Gastroesophageal sphincter (tissue), 4 donors: ENCODE results near the gene HTR1E. TPM values are rescaled to one million over a fixed set of nuclear protein-coding genes. Genes with fewer than 3 reads are reported as not detected.

ENCODE experiments used
- ATAC-seq: fragments of 150-250 bp; one replicate; pipeline ENCODE4 v1.9.1; 2016; ENCODE audit warnings: mild to moderate bottlenecking, moderate library complexity
- H3K27ac ChIP-seq, 4 donors: fragments of 200-600 bp; sonication (generic) in 3 of 4; 1 replicate in 3 of 4; 2 replicates in 1 of 4; pipeline ENCODE4 v1.5.1; 2016 to 2019
- H3K27me3 ChIP-seq: fragments of 200-600 bp; sonication (generic); one replicate; pipeline ENCODE4 v1.5.1; 2019
- H3K36me3 ChIP-seq, 2 donors: fragments of 200-600 bp; sonication (generic); one replicate each; pipeline ENCODE4 v1.5.1; 2019; ENCODE audit warnings: control low read depth in 1 of 2
- H3K4me1 ChIP-seq, 3 donors: fragments of 200-600 bp; sonication (generic); 1 replicate in 2 of 3; 2 replicates in 1 of 3; pipeline ENCODE4 v1.5.1; 2016 to 2019; ENCODE audit warnings: control low read depth in 2 of 3
- H3K4me3 ChIP-seq, 2 donors: fragments of 200-600 bp; sonication (generic); one replicate each; pipeline ENCODE4 v1.5.1; 2019; ENCODE audit warnings: mild to moderate bottlenecking in 1 of 2, moderate library complexity in 1 of 2
- H3K9me3 ChIP-seq, 3 donors: fragments of 200-600 bp; sonication (generic); one replicate each; pipeline ENCODE4 v1.5.1; 2017 to 2019; ENCODE audit warnings: control low read depth in 2 of 3
- CTCF ChIP-seq, 4 experiments: fragments of 200-600 bp in 2 of 4; fragments of 450-650 bp in 2 of 4; sonication (generic) in 1 of 4; IDR thresholded peaks; one replicate each; pipeline ENCODE4 v1.5.1; 2017 to 2019; ENCODE audit warnings: antibody characterized with exemption in 4 of 4, mild to moderate bottlenecking in 2 of 4, moderate library complexity in 2 of 4
- EP300 ChIP-seq: sonication (generic); formaldehyde crosslinking; IDR thresholded peaks from one replicate; pipeline ENCODE4 v1.6.1; 2017; ENCODE audit warnings: antibody characterized with exemption, mild to moderate bottlenecking
- POLR2A ChIP-seq, 2 donors: fragments of 450-650 bp; IDR thresholded peaks; one replicate each; pipeline ENCODE4 v1.6.1; 2017; ENCODE audit warnings: antibody characterized with exemption in 2 of 2, mild to moderate bottlenecking in 2 of 2, moderate library complexity in 1 of 2
- POLR2AphosphoS5 ChIP-seq: sonication (generic); formaldehyde crosslinking; IDR thresholded peaks from one replicate; pipeline ENCODE4 v1.6.1; 2017; ENCODE audit warnings: antibody characterized with exemption
- WGBS, 2 donors: methylation state at CpG; one replicate each; pipeline ENCODE4 v1.1.5; 2018; ENCODE audit warnings: low coverage in 1 of 2; 5-methylcytosine and 5-hydroxymethylcytosine counted together
- total RNA-seq, 4 donors: library from RNA; depleted of rRNA; stranded (reverse); fragments of >200 nt; gene quantifications; one replicate each; pipeline ENCODE4 v1.1.0, GENCODE V29; 2016

Gene HTR1E
- total RNA-seq, 4 donors from 2014 or later = 0.17 to 0.93 (median 0.81) TPM; not detected in 1

- Histone ChIP-seq H3K4me1 (peaks cover 0 to 21% (median 0%) of the 10 kb centered on the region in 3 donors), H3K27me3 (peaks cover 9% of the 10 kb centered on the region), H3K27ac (no peak overlapping the region), H3K4me3 (no peak overlapping the region), H3K36me3 (no peaks in the 10 kb centered on the region), H3K9me3 (no peaks in the 10 kb centered on the region)
- WGBS, 2 donors = 40 to 75% methylated on average over 1 of the region's 1 CpG
- no peak for ATAC-seq
- TF ChIP-seq EP300 (no peak), CTCF (IDR thresholded peaks at IDR 0.05) (no peak), POLR2A (IDR thresholded peaks at IDR 0.05) (no peak), POLR2AphosphoS5 (no peak)
Measured at GRCh38 chr6:86934365-86934764, 3.0 kb upstream of the HTR1E start.

GRCh38 chr6:86936834-86937218, 502 bp upstream of the HTR1E start:
- Histone ChIP-seq H3K4me1 (peaks cover 0 to 21% (median 0%) of the 10 kb centered on the region in 3 donors), H3K27me3 (peaks cover 9% of the 10 kb centered on the region), H3K4me3 (peak overlapping the region; percentile 31 to 54), H3K27ac (peak overlapping the region in 2 of 4 donors; percentile 50 to 57), H3K36me3 (no peaks in the 10 kb centered on the region), H3K9me3 (no peaks in the 10 kb centered on the region)
- TF ChIP-seq CTCF (IDR thresholded peaks at IDR 0.05) (peak in 1 of 4 experiments; percentile 28), EP300 (no peak)
- WGBS, 2 donors = 4 to 27% methylated on average over 1 to 3 of the region's 12 CpGs
- ATAC-seq = peak; percentile 23

GRCh38 chr6:86938814-86939213, 1.5 kb downstream of the HTR1E start:
- H3K27me3 ChIP-seq = peaks cover 9% of the 10 kb centered on the region
- no peaks in the 10 kb centered on the region for H3K9me3 ChIP-seq
- H3K27ac ChIP-seq = no peak overlapping the region
- 63 to 79% methylated on average over 4 of the region's 4 CpGs for WGBS, 2 donors
- peaks cover 0 to 21% (median 0%) of the 10 kb centered on the region in 3 donors for H3K4me1 ChIP-seq
- no peaks in the 10 kb centered on the region for H3K36me3 ChIP-seq
- TF ChIP-seq EP300 = no peak
- no peak overlapping the region for H3K4me3 ChIP-seq
- no peak for ATAC-seq

- TF ChIP-seq EP300 (no peak), POLR2A (IDR thresholded peaks at IDR 0.05) (no peak), CTCF (IDR thresholded peaks at IDR 0.05) (no peak), POLR2AphosphoS5 (no peak)
- peaks cover 9% of the 10 kb centered on the region for H3K27me3 ChIP-seq
- WGBS, 2 donors = 82 to 89% methylated on average over 1 of the region's 1 CpG
- no peak for ATAC-seq
- no peak overlapping the region for H3K4me3 ChIP-seq
- no peaks in the 10 kb centered on the region for H3K36me3 ChIP-seq
- H3K4me1 ChIP-seq = peaks cover 0 to 16% (median 0%) of the 10 kb centered on the region in 3 donors
- H3K9me3 ChIP-seq = no peaks in the 10 kb centered on the region
- H3K27ac ChIP-seq = no peak overlapping the region
Measured at GRCh38 chr6:86941461-86941860, 4.1 kb downstream of the HTR1E start.

- Histone ChIP-seq H3K9me3 (no peaks in the 10 kb centered on the region), H3K4me1 (peaks cover 0 to 1% (median 0%) of the 10 kb centered on the region in 3 donors), H3K36me3 (no peaks in the 10 kb centered on the region), H3K4me3 (no peak overlapping the region), H3K27me3 (peaks cover 2% of the 10 kb centered on the region), H3K27ac (no peak overlapping the region)
- ATAC-seq = no peak
- TF ChIP-seq CTCF (IDR thresholded peaks at IDR 0.05) (no peak), EP300 (no peak), POLR2A (IDR thresholded peaks at IDR 0.05) (no peak), POLR2AphosphoS5 (no peak)
- WGBS, 2 donors = 86 to 89% methylated on average over 4 to 6 of the region's 6 CpGs
Measured at GRCh38 chr6:86942769-86943516, 5.6 kb downstream of the HTR1E start.
